Left ventricle myocardium superior (tissue), 1 donor: ENCODE data around the gene TMTC2. TPM values are rescaled to one million over a fixed set of nuclear protein-coding genes. Genes with fewer than 3 reads are reported as not detected.

ENCODE experiments used
- ATAC-seq: fragments of 200-7000 bp; cut with Tn5 transposase; one replicate; pipeline ENCODE4 v1.9.1; 2020; ENCODE audit warnings: mild to moderate bottlenecking, moderate library complexity
- DNase-seq: peaks from one replicate; pipeline ENCODE4 v3.0.0-alpha.2; 2020
- intact Hi-C: fragments of 100-400 bp; cut with micrococcal nuclease; formaldehyde crosslinking; loops from one replicate; pipeline ENCODE4 v1.11.0; 2022
- total RNA-seq: library from RNA; stranded (reverse); fragmentation: NEBNext Ultra II Directional; extraction: Animal tissue kit (Norgen Biotek cat#: 25700); gene quantifications from one replicate; pipeline ENCODE4 v1.2.1, GENCODE V29; 2021
- donor health status: DM: no; HTN: yes; CAD: no; lungs with severe emphysema.

TMTC2 gene
- total RNA-seq, 1 donor from 2014 or later: 4.7 TPM

DNA sequence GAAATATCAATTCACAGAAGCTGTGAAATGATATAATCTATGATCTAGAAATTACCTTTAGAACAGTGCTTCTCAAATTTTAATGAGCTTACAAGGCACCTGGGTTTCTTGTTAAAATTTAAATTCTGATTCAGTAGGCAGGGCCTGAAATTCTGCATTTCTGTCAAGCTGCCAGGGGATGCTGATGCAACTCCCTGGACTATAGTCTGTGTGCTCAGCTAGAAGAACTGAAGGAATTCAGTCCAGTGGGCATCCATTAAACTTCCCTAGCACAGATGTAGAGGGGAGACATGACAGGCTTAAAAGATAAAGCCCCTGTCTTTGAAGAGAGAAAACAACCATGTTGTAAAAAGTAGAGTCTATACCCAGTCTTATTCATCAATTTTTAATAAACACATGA lies 441.8 kb downstream of the TMTC2 start:
- DNase-seq (no peak), ATAC-seq (no peak)
- intact Hi-C loops: no loop called here

GRCh38 chr12:83130178-83130577 lies 443.5 kb downstream of the TMTC2 start:
- no peak for DNase-seq
- ATAC-seq: no peak
- intact Hi-C loops: no loop called here

DNA sequence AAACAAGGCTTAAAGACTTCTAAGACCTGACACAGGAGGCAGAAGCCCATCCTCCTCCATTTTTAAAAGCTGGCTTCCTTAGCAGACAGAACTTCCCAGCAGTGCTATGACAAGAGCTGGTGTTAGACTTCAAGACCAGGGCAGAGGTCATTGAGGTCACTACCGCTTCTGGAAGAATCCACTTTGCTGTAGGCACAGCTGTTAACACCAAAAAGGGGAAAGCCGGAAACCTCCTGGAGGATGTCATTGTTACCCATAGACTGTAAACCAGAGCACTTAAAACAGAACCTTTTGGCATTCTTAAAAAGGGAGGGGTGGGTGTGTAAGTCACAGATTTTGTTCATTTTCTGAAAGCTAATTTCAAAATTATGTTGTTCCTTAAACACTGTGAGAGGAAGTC lies 445.7 kb downstream of the TMTC2 start:
- DNase-seq (no peak), ATAC-seq (no peak)
- intact Hi-C loops: no loop called here

DNA sequence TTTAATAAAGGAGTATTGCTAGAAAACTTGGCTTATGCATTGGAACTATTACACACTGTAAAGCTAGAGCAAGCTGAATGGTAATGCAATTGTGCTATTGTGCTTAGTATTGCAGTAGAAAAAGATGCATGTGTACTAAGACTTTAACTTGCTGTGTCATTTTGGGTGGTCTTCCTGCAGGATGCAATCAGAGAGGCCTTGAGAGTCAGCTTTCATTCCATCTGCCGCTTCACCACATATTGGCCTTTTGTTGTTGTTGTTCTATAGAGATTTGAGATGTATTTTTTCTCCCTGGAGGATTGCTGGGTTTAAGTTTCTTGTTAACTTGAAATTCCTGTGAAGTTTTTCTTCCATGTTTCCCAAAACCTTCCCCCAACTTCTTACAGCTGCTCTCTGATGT lies 449.7 kb downstream of the TMTC2 start:
- intact Hi-C loops: no loop called here
- DNase-seq: no peak
- ATAC-seq: no peak

DNA sequence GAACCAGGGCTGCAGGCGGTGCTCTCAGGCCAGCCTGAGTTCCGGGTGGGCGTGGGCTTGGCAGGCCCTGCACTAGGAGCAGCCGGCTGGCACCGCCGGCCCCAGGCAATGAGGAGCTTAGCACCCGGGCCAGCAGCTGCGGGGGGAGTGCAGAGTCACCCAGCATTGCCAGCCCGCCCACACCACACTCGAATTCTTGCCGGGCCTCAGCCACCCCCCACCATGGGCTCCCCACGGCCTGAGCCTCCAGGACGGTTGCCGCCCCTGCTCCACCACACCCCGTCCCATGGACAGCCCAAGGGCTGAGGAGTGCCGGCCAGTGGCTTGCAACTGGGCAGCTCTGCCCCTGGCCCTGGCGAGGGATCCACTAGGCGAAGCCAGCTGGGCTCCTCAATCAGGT lies 453.4 kb downstream of the TMTC2 start:
- intact Hi-C loops: no loop called here
- DNase-seq (no peak), ATAC-seq (no peak)

- no peak for ATAC-seq
Observed at GRCh38 chr12:83141460-83141994, 454.8 kb downstream of the TMTC2 start.

DNA sequence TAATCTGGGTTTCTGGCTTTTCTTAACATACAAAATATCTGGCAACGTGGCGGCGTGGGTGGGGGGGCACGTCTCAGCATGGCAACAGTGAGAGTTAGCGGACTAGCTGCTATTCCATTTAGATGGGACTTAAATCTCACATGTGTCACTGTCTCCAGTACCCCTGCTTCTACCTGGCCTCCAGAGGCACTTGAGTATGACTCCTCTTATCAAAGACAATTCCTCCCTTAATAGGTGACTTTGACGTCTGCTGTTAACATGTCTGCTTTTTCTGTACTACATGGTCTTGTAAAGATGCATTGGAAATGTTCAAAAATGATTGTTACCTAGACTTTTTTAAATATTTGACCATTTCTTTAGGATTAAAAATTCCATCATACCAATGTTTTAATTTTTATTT lies 456.2 kb downstream of the TMTC2 start:
- DNase-seq (no peak), ATAC-seq (peak; percentile 82)
- intact Hi-C loops: no loop called here

More at GRCh38 chr12:83141460-83141994, 454.8 kb downstream of the TMTC2 start:
- intact Hi-C loops: no loop called here
- no peak for DNase-seq

GRCh38 chr12:83143950-83144349 lies 457.2 kb downstream of the TMTC2 start:
- DNase-seq (no peak), ATAC-seq (no peak)
- intact Hi-C loops: no loop called here

- intact Hi-C loops: no loop called here
- ATAC-seq: peak; percentile 61
- DNase-seq: no peak
Observed at GRCh38 chr12:83145325-83145840, 458.7 kb downstream of the TMTC2 start.

DNA sequence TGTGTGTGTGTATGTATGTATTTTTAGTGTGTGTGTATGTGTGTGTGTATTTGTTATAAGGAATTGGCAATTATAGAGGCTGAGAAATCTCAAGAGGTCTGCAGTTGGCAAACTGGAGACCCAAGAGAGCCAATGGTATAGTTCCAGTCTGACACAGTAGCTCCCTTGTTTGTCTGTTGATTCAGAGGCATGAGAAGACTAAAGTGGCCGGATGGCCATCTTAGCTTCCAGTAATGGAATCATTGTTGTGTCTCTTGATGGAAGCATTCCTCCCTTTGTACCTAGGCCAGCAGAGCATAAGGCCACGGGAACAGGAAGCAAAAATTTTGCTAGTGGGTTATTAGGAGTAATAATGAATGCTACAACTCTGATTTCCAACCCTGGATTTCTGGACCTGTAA lies 460.6 kb downstream of the TMTC2 start:
- DNase-seq: no peak
- intact Hi-C loops: no loop called here
- ATAC-seq: no peak

- intact Hi-C loops: no loop called here
- ATAC-seq: no peak
- no peak for DNase-seq
Observed at GRCh38 chr12:83149987-83150386, 463.3 kb downstream of the TMTC2 start.

GRCh38 chr12:83150465-83151189 lies 463.9 kb downstream of the TMTC2 start:
- no peak for ATAC-seq
- intact Hi-C loops: no loop called here
- DNase-seq: no peak

DNA sequence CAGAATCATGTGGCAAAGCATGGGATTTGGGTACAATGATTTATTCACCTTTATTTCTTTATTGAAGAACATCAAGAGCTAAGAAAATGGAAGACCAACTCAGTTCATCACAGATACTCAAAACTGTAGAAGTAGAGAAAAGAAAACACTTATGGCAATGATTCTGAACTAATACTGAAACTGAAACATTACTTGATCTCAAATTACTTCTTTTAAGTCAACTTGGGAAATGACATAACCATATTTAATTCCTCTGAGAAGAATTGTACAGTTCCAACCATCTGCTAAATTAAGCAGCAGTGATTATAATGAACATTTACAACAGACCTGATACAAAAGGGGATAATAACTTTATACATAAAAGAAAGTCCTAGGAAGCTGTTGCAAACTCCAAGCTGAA lies 466.5 kb downstream of the TMTC2 start:
- no peak for ATAC-seq
- intact Hi-C loops: no loop called here
- DNase-seq: no peak

GRCh38 chr12:83156815-83157214 lies 470.1 kb downstream of the TMTC2 start:
- ATAC-seq: no peak
- intact Hi-C loops: no loop called here
- DNase-seq: no peak

- intact Hi-C loops: no loop called here
- ATAC-seq (no peak), DNase-seq (no peak)
Observed at GRCh38 chr12:83157604-83158003, 470.9 kb downstream of the TMTC2 start.

GRCh38 chr12:83158613-83159207 lies 472.0 kb downstream of the TMTC2 start:
- intact Hi-C loops: no loop called here
- DNase-seq (no peak), ATAC-seq (no peak)

DNA sequence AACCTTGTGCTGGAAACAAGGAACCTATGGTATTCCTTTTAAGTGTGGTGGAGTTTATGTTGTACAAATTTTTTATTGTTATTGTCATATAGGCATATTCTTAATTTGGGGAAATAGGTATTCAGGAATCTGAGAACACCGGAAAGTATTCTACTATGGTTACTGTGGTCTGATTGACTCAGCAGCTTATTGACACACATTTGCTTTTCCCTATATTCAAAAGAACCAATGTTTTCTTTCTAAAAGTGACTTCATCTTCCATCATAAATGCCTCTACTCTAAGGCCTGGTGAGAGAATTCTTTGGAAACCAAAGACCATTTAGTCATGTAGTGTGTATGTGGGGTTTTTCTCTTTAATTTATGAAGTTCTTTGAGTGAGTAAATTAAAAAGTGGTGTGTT lies 474.8 kb downstream of the TMTC2 start:
- intact Hi-C loops: no loop called here
- no peak for DNase-seq
- ATAC-seq: no peak

- ATAC-seq: no peak
- no peak for DNase-seq
- intact Hi-C loops: no loop called here
Observed at GRCh38 chr12:83168751-83169150, 482.0 kb downstream of the TMTC2 start.

GRCh38 chr12:83172441-83172840 lies 485.7 kb downstream of the TMTC2 start:
- intact Hi-C loops: no loop called here
- ATAC-seq: no peak
- DNase-seq: no peak

DNA sequence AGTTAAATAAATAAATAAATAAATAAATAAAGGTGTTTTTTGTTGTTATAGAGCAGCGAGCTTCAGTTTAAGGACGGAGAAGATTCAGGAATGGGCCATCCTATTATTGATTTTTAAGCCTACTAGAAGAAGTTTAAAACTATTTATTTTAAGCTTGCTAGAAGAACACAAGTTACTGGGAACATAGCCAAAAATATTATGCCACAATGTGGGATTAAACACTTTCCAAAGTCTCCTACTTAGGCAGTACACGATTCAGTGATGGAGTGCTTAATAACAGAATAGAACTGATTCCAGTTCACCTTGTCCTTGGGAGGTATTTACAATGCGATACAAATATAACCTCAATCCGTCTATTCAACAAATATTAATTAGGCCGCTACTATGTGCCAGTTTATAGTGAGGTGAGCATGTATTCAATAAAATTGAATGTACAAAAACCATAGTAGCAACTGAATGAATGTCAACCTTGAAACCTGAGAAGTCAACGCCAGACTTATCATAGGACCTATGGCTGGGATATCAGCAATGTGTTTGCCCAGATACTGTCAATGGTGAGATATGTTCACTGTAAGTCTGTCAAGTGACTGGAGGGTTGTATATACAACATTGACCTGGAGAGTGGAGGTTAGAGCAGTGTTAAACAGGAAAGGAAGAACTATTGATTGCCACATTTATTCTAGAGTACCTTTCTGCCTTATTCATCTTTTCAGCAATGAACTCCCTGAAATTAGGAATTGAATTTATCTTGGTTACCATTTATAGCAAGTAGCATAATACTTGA lies 486.4 kb downstream of the TMTC2 start:
- intact Hi-C loops: no loop called here
- ATAC-seq: peak; percentile 15
- DNase-seq: no peak
